GM18499 (cell line): Measurements from ENCODE around the gene THEM5.

Source experiments
- ATAC-seq: cut with Tn5 transposase; IDR thresholded peaks from one replicate; pipeline ENCODE4 v1.9.1; 2021; ENCODE audit warnings: moderate number of reproducible peaks; ENCODE audit not compliant: insufficient read depth, unreplicated experiment

THEM5 gene

DNA sequence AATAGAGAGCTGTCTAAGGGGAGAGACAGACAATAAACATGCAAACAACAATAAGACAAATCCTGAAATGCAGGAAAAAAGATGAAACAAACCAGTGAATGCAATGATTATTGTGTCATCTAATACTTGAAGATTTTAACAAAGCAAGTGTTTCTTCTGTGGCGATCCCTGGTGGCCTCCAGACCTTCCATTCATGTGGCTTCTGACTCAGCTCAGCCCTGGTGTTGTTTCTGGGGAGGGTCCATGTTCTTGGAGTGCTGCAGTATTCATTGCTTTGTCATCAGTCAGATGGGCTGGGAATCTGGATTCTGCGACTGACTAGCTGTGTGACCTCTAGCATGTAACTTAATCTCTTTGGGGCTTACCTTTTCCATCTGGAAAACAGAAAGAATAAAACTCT is 12.4 kb downstream of the THEM5 start:
- ATAC-seq, result no peak

DNA sequence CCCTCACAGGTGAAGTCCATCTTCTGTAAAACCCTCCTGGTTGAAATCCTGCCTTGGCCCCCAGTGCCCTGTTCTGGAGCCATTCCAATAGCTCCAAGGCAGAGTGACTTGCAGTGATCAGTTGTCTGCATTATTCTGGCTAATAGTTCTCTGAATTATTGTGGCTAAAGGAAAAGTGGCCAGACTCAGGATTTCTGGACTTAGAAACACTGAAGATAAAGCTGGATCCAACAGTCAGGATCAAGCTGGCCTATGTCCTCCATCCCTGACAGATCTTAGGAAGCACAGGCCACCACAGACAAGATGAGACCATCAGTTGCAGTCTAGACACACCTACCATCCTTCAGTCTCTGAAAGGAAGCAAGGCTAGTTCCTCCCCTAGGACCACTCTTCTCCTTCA is 13.1 kb downstream of the THEM5 start:
- ATAC-seq, result no peak

GRCh38 chr1:151839457-151840403 is 13.8 kb downstream of the THEM5 start, which contains the start of gene C2CD4D:
TSS of gene C2CD4D (minus strand) at chr1:151839820. CDS start at chr1:151838989, 831 bp downstream.
- ATAC-seq, result no peak

- ATAC-seq, result no peak
Measured at GRCh38 chr1:151839082-151839412, 14.5 kb downstream of the THEM5 start.

GRCh38 chr1:151838222-151839081 is 15.1 kb downstream of the THEM5 start:
- ATAC-seq, result no peak

GRCh38 chr1:151837884-151838221 is 15.7 kb downstream of the THEM5 start:
- no peak for ATAC-seq

DNA sequence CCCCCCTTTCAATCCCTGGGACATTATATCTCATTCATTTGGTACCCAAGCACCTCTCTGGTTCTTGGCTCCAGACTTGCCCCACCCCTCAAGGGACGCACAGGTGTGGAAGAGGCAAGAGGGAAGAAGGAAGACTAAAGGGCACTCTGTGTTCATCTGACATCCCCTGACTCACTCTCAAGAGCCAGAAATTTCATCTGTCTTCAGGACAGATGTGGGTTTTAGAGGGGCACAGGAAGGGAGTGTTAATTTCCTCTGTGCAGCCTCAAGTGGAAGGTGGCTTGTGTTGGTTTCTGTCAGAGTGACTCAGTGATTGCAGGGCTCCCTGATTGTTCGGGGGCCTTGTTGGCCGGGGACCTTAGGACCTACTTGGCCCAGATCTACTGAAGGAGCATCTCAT is 16.3 kb downstream of the THEM5 start:
- ATAC-seq, result no peak

DNA sequence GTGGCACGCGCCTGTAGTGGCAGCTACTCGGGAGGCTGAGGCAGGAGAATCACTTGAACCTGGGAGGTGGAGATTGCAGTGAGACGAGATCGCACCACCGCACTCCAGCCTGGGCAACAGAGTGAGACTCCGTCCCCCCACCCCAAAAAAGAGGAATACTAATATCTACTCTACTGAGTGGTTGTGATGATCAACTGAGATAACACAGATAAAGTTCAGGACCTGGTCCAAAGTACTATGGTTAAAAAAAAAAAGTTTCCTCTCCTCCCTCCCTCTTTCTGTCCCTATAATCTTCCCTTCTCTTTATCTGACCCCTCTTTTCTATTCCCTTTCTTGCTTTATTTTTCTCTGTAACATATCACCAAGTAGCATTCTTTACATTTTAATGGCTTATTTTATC is 17.9 kb downstream of the THEM5 start:
- ATAC-seq, result no peak

DNA sequence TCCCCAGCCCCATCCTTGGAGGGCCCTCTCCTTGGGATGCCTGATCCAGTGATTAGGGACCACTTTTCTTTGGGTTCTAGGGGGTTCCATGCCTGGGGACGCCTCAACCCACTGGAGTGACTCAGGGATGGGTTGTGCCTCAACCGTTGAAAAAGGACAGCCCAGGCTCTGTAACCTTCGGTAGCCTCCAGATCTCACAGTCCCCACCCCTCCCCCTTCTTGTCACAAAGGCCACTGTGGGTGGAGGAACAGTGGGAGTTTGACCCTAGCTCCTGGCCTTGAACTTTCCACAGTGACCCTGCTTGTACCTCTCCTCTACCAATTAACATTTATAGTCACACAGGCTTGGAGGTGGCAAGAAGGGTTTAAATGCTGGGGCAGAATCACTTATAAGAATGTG is 19.3 kb downstream of the THEM5 start:
- ATAC-seq, result no peak

GRCh38 chr1:151833172-151833900 is 20.2 kb downstream of the THEM5 start:
- ATAC-seq, result no peak

GRCh38 chr1:151832318-151832980 is 21.1 kb downstream of the THEM5 start:
- no peak for ATAC-seq

DNA sequence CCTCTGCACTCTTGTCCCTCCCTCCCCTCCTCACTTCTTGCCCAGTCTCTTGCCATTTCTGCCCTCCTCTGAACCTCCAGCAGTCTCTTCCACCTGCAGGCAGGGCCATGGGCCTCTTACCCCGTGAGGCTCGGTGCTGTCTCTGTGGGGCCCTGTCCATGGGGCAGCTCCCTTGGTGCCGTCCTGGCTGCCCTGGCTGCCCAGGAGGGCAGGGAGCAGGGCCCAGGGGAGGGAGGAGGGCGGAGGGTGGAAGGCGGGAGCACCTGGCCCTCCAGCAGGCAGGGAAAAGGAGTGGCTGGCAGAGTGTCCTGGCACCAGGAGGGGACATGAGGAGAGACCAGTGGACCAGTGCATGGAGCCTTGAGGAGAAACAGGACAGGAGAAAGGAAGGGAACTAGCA is 21.9 kb downstream of the THEM5 start, which contains the start of gene RORC:
Gene RORC, minus strand, starts transcription at position 198 of the 400 bp plus-strand sequence. Its CDS starts 38 bp downstream, at position 160.
- no peak for ATAC-seq

DNA sequence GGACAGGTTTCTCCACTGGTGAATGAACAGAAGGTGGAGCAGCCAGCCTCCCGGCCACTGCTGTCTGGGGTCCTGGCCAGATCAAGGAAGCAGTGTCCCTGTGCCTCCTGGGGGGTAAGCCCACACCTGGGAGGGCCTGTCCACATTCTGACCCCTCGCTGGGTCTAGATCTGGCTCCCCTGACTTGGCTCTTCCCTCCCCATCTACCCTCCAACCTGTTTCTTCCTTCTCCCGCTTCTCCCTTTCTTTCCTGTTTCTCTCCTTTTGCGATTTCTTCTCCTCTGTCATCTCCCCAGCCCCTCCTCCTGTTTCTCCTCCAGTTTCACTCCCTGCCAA is 22.3 kb downstream of the THEM5 start:
- no peak for ATAC-seq

GRCh38 chr1:151830055-151830454 is 23.5 kb downstream of the THEM5 start:
- ATAC-seq, result no peak

DNA sequence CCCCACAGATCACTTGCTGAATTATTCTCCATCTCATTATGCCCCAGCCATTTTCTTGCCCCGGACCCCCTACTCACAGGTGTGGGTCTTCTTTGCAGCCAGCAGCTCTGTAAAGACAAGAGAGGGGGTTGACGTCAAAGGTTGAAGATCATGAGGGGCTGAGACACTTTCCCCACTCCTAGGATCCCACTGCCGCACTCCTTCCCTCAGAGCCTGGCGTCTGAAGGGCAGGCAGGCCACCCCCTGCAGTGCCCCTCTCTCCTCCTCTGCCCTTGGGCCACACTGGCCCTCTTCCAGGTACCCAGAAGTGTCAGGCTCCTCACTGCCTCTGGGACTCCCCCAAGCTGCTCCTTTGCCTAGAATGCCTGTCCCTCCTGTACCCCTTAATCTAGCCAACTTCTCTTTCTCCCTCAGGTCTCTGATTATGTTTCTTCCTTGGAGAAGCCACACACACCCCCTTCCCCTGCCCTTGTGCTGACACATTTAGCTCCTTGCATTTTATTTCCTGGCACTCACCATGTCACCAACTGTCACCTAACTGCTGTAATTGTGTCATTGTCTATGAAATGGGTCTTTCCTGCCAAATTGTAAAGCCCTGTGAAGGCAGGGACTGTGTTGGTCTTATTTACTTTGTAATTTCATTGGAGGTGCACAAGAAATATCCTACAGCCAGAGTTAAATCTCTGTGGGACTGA is 24.0 kb downstream of the THEM5 start:
- ATAC-seq, result no peak

GRCh38 chr1:151828921-151829320 is 24.6 kb downstream of the THEM5 start:
- no peak for ATAC-seq

DNA sequence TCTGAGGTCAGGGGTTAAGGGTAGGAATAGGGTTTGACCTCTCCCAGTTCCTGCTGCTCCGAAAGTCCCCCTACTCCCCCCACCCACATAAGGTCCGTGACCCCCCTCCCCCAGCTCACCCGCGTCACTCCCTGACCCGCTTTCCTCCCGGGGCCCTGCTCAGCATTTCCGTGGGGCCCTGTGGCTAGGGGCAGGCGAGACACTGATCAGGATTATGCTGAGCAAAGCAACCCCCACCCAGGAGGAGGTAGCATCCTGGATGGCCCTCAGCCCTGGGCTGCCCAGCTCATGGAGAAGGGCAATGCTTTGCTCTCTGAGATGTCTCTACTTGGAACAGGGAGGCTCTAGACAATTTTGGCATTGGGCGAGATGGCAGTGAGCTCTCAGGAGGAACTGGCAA is 25.7 kb downstream of the THEM5 start:
- no peak for ATAC-seq

- no peak for ATAC-seq
Measured at GRCh38 chr1:151825751-151826660, 27.5 kb downstream of the THEM5 start.

- no peak for ATAC-seq
Measured at GRCh38 chr1:151825204-151825603, 28.3 kb downstream of the THEM5 start.
